Stimulated activated CD4-positive, alpha-beta T cell treated with anti-CD3 and anti-CD28 coated beads, Interleukin-4, amount 100 ng/mL, for 24 hours (primary cell): Measurements from ENCODE around the gene STAB1.

Experiments
- DNase-seq: peaks from one replicate; pipeline ENCODE4 v3.0.0-alpha.2; 2020

Gene STAB1

GRCh38 chr3:52494886-52495495 is at the start of gene STAB1:
Gene STAB1, plus strand, starts transcription at chr3:52495338. Its CDS starts 76 bp downstream, at chr3:52495414.
- no peak for DNase-seq

- no peak for DNase-seq
Observed at GRCh38 chr3:52446042-52446441, 49.1 kb upstream of the STAB1 start.

- DNase-seq: peak; percentile 78
Observed at GRCh38 chr3:52446631-52447511, 48.3 kb upstream of the STAB1 start.

- no peak for DNase-seq
Observed at GRCh38 chr3:52447512-52448355, 47.4 kb upstream of the STAB1 start.

GRCh38 chr3:52450489-52451236 is 44.5 kb upstream of the STAB1 start:
- DNase-seq: no peak

GRCh38 chr3:52451237-52452083 is 43.7 kb upstream of the STAB1 start:
- no peak for DNase-seq

- DNase-seq: no peak
Observed at GRCh38 chr3:52452126-52452525, 43.0 kb upstream of the STAB1 start.

- DNase-seq: no peak
Observed at GRCh38 chr3:52452570-52453221, 42.4 kb upstream of the STAB1 start.

- DNase-seq: no peak
Observed at GRCh38 chr3:52453496-52454249, 41.5 kb upstream of the STAB1 start, which contains the start of gene TNNC1. Gene TNNC1, minus strand, starts transcription at chr3:52454041. Its CDS starts 26 bp downstream, at chr3:52454015.

GRCh38 chr3:52454250-52454937 is 40.7 kb upstream of the STAB1 start:
- DNase-seq: no peak

- DNase-seq: no peak
Observed at GRCh38 chr3:52454938-52455282, 40.2 kb upstream of the STAB1 start.

GRCh38 chr3:52455283-52456168 is 39.6 kb upstream of the STAB1 start, which contains the start of gene NISCH:
Gene NISCH, plus strand, starts transcription at chr3:52455604. Its CDS starts 38 bp downstream, at chr3:52455642.
- peak; percentile 96 for DNase-seq

- DNase-seq: no peak
Observed at GRCh38 chr3:52456169-52456799, 38.9 kb upstream of the STAB1 start.

- no peak for DNase-seq
Observed at GRCh38 chr3:52456800-52457183, 38.3 kb upstream of the STAB1 start.

- DNase-seq: no peak
Observed at GRCh38 chr3:52458031-52458760, 36.9 kb upstream of the STAB1 start.

- DNase-seq: no peak
Observed at GRCh38 chr3:52458770-52459545, 36.2 kb upstream of the STAB1 start.
